ENCODE measurements around the gene ATP2B2.

DNA sequence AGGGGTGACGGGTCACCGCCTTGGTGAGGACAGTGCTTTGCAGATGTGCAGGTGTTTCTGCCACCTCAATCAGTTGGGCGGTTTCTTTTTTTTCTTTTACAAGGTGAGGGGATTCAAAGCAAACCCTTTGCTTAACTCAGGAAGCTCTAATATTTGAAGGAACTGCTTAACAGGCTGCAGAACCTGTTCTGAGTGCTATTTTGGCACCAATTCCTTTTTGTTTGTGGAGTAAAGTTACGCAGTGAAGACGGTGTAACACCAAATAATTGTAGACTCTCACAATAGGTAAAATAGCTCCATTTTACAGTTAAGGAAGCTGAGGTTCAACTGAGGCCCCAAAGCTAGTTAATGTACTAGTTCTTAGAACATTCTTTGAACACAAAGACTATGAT is 219.3 kb downstream of the ATP2B2 start:
- TF ChIP-seq, protein P1, sequence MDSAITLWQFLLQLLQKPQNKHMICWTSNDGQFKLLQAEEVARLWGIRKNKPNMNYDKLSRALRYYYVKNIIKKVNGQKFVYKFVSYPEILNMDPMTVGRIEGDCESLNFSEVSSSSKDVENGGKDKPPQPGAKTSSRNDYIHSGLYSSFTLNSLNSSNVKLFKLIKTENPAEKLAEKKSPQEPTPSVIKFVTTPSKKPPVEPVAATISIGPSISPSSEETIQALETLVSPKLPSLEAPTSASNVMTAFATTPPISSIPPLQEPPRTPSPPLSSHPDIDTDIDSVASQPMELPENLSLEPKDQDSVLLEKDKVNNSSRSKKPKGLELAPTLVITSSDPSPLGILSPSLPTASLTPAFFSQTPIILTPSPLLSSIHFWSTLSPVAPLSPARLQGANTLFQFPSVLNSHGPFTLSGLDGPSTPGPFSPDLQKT (IDR thresholded peaks at IDR 0.05; ENCODE audit: borderline replicate concordance, low read depth, low read length), result no peak
- TF ChIP-seq, protein P2, sequence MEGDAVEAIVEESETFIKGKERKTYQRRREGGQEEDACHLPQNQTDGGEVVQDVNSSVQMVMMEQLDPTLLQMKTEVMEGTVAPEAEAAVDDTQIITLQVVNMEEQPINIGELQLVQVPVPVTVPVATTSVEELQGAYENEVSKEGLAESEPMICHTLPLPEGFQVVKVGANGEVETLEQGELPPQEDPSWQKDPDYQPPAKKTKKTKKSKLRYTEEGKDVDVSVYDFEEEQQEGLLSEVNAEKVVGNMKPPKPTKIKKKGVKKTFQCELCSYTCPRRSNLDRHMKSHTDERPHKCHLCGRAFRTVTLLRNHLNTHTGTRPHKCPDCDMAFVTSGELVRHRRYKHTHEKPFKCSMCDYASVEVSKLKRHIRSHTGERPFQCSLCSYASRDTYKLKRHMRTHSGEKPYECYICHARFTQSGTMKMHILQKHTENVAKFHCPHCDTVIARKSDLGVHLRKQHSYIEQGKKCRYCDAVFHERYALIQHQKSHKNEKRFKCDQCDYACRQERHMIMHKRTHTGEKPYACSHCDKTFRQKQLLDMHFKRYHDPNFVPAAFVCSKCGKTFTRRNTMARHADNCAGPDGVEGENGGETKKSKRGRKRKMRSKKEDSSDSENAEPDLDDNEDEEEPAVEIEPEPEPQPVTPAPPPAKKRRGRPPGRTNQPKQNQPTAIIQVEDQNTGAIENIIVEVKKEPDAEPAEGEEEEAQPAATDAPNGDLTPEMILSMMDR (tag by site-specific recombination; IDR thresholded peaks at IDR 0.05), result no peak
- TF ChIP-seq, protein P3, sequence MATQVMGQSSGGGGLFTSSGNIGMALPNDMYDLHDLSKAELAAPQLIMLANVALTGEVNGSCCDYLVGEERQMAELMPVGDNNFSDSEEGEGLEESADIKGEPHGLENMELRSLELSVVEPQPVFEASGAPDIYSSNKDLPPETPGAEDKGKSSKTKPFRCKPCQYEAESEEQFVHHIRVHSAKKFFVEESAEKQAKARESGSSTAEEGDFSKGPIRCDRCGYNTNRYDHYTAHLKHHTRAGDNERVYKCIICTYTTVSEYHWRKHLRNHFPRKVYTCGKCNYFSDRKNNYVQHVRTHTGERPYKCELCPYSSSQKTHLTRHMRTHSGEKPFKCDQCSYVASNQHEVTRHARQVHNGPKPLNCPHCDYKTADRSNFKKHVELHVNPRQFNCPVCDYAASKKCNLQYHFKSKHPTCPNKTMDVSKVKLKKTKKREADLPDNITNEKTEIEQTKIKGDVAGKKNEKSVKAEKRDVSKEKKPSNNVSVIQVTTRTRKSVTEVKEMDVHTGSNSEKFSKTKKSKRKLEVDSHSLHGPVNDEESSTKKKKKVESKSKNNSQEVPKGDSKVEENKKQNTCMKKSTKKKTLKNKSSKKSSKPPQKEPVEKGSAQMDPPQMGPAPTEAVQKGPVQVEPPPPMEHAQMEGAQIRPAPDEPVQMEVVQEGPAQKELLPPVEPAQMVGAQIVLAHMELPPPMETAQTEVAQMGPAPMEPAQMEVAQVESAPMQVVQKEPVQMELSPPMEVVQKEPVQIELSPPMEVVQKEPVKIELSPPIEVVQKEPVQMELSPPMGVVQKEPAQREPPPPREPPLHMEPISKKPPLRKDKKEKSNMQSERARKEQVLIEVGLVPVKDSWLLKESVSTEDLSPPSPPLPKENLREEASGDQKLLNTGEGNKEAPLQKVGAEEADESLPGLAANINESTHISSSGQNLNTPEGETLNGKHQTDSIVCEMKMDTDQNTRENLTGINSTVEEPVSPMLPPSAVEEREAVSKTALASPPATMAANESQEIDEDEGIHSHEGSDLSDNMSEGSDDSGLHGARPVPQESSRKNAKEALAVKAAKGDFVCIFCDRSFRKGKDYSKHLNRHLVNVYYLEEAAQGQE (tag by site-specific recombination; IDR thresholded peaks at IDR 0.05), result no peak
- TF ChIP-seq MEIS1 (CRISPR knock-in tag; IDR thresholded peaks at IDR 0.05; ENCODE audit: borderline replicate concordance) (no peak), ZBTB1 (tag by site-specific recombination; IDR thresholded peaks at IDR 0.05) (no peak), ZNF549 (tag by site-specific recombination; IDR thresholded peaks at IDR 0.05) (no peak)
